OCI-LY7 (cell line): Measurements from ENCODE around the gene TNPO2. TPM values are rescaled to one million over a fixed set of nuclear protein-coding genes. Genes with fewer than 3 reads are reported as not detected.

Experiments
- BruUV-seq: library from RNA; stranded (reverse); fragments of 400-500 nt; replicated peaks from 2 replicates; lab custom pipeline; 2021; lab: Mats Ljungman, UMichigan
- CTCF ChIA-PET: fragments of 300-600 bp; sonication (Branson Sonifier 250); formaldehyde crosslinking; loops from one replicate; lab custom pipeline; 2022; ENCODE audit warnings: antibody characterized with exemption; ENCODE audit not compliant: unreplicated experiment; lab: Charles Lee
- POLR2A ChIA-PET: fragments of 300-600 bp; sonication (Branson Sonifier 250); formaldehyde crosslinking; loops from one replicate; lab custom pipeline; 2022; ENCODE audit warnings: antibody characterized with exemption; lab: Charles Lee
- DNase-seq: peaks from one replicate; pipeline ENCODE4 v3.0.0-alpha.2; 2015; ENCODE audit warnings: low spot score
- H2AFZ ChIP-seq: fragments of 200-600 bp; sonication (generic), shearing (Covaris generic); 2 replicates; pipeline ENCODE4 v1.6.1; 2014; ENCODE audit warnings: mild to moderate bottlenecking, antibody characterized with exemption, low read length, moderate library complexity
- H3K27ac ChIP-seq: fragments of 200-600 bp; sonication (generic); 2 replicates; pipeline ENCODE4 v1.5.1; 2014; ENCODE audit warnings: mixed run types, low read depth, mild to moderate bottlenecking, moderate library complexity, low read length, inconsistent platforms; ENCODE audit not compliant: poor library complexity, severe bottlenecking
- H3K36me3 ChIP-seq: fragments of 200-600 bp; sonication (generic); 2 replicates; pipeline ENCODE4 v1.6.1; 2014; ENCODE audit warnings: mild to moderate bottlenecking, antibody characterized with exemption, low read length, moderate library complexity, mixed read lengths; ENCODE audit not compliant: insufficient read depth
- H3K4me1 ChIP-seq: fragments of 200-600 bp; sonication (generic); 2 replicates; pipeline ENCODE4 v1.5.1; 2014; ENCODE audit warnings: mild to moderate bottlenecking, low read length; ENCODE audit not compliant: insufficient read depth, poor library complexity, severe bottlenecking
- H3K4me2 ChIP-seq: fragments of 200-600 bp; sonication (generic); 2 replicates; pipeline ENCODE4 v1.6.1; 2014; ENCODE audit warnings: mild to moderate bottlenecking, low read length
- H3K4me3 ChIP-seq: fragments of 200-600 bp; sonication (generic); 2 replicates; pipeline ENCODE4 v1.5.1; 2014; ENCODE audit warnings: mild to moderate bottlenecking, low read depth, low read length; ENCODE audit not compliant: poor library complexity, severe bottlenecking
- H3K79me2 ChIP-seq: fragments of 200-600 bp; sonication (generic); 2 replicates; pipeline ENCODE4 v1.6.1; 2016; ENCODE audit warnings: low read depth, mild to moderate bottlenecking, low read length, moderate library complexity, mixed read lengths; ENCODE audit not compliant: insufficient read depth
- H3K9me2 ChIP-seq: fragments of 200-600 bp; sonication (generic); 2 replicates; pipeline ENCODE4 v1.6.1; 2016; ENCODE audit warnings: mild to moderate bottlenecking, low read length, mixed read lengths; ENCODE audit not compliant: insufficient read depth
- H3K9me3 ChIP-seq: fragments of 200-600 bp; sonication (generic); 2 replicates; pipeline ENCODE4 v1.6.1; 2014; ENCODE audit warnings: mild to moderate bottlenecking, mixed run types, low read length, mixed read lengths
- H4K20me1 ChIP-seq: fragments of 200-600 bp; sonication (generic); 2 replicates; pipeline ENCODE4 v1.6.1; 2014; ENCODE audit warnings: mild to moderate bottlenecking, antibody characterized with exemption, low read length, moderate library complexity, mixed read lengths; ENCODE audit not compliant: insufficient read depth
- EZH2phosphoT487 ChIP-seq: fragments of 200-600 bp; sonication (generic); IDR thresholded peaks from 2 replicates; pipeline ENCODE4 v1.6.1; 2018; ENCODE audit warnings: low read depth, borderline replicate concordance, mild to moderate bottlenecking, mixed run types, antibody characterized with exemption, low read length, moderate library complexity, mixed read lengths
- intact Hi-C: fragments of 100-400 bp; cut with micrococcal nuclease; formaldehyde crosslinking; loops from one replicate; pipeline ENCODE4 v1.10.0; 2022; ENCODE audit not compliant: unreplicated experiment
- total RNA-seq, 2 experiments: library from RNA; depleted of rRNA in 1 of 2; stranded (reverse); fragments of >200 nt in 1 of 2; shearing (Covaris generic) in 1 of 2; gene quantifications; 2 replicates each; pipeline ENCODE4 v1.2.3, GENCODE V29; 2014 to 2022
- TF ChIP-seq, protein P1 (sequence below): fragments of 200-600 bp; sonication (generic); conservative IDR thresholded peaks from 2 replicates; pipeline ENCODE4 v1.5.1; 2014; ENCODE audit warnings: mild to moderate bottlenecking, antibody characterized with exemption, low read length, moderate library complexity, mixed read lengths

The TNPO2 gene
- total RNA-seq, 2 experiments from 2014 or later, result 47.3 to 120 TPM

DNA sequence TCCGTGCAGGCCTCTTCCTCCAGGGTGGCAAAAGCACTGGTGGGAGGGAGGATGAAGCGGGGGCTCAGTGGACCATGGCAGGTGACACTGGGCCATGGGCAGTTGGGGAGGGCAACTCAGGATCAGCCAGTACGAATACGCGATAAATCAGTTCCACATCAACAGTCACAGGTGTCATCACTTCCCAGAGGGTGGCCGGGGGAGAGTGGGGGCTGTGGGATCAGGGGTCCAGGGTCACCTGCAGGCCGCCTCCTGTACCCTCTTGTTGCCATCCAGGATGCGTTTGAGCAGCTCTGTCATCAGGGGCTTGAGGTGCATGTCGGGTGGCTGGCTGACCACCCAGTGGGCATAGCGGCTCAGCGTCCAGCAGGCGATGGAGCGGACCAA lies 17.4 kb downstream of the TNPO2 start:
- Histone ChIP-seq H3K9me2 (no peaks in the 10 kb centered on the region), H3K36me3 (peaks cover 99% of the 10 kb centered on the region), H3K4me1 (no peaks in the 10 kb centered on the region), H3K79me2 (no peaks in the 10 kb centered on the region), H3K27ac (no peak overlapping the region), H3K9me3 (no peaks in the 10 kb centered on the region), H3K4me2 (no peak overlapping the region), H2AFZ (no peak overlapping the region), H4K20me1 (no peaks in the 10 kb centered on the region), H3K4me3 (no peak overlapping the region)
- DNase-seq, result no peak
- TF ChIP-seq, protein P1, sequence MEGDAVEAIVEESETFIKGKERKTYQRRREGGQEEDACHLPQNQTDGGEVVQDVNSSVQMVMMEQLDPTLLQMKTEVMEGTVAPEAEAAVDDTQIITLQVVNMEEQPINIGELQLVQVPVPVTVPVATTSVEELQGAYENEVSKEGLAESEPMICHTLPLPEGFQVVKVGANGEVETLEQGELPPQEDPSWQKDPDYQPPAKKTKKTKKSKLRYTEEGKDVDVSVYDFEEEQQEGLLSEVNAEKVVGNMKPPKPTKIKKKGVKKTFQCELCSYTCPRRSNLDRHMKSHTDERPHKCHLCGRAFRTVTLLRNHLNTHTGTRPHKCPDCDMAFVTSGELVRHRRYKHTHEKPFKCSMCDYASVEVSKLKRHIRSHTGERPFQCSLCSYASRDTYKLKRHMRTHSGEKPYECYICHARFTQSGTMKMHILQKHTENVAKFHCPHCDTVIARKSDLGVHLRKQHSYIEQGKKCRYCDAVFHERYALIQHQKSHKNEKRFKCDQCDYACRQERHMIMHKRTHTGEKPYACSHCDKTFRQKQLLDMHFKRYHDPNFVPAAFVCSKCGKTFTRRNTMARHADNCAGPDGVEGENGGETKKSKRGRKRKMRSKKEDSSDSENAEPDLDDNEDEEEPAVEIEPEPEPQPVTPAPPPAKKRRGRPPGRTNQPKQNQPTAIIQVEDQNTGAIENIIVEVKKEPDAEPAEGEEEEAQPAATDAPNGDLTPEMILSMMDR, result no peak
- no peak for TF ChIP-seq EZH2phosphoT487
- ChIA-PET CTCF (no interaction called here), POLR2A (no interaction called here)
- BruUV-seq, result no TSS peak
- intact Hi-C loops, result no loop called here

DNA sequence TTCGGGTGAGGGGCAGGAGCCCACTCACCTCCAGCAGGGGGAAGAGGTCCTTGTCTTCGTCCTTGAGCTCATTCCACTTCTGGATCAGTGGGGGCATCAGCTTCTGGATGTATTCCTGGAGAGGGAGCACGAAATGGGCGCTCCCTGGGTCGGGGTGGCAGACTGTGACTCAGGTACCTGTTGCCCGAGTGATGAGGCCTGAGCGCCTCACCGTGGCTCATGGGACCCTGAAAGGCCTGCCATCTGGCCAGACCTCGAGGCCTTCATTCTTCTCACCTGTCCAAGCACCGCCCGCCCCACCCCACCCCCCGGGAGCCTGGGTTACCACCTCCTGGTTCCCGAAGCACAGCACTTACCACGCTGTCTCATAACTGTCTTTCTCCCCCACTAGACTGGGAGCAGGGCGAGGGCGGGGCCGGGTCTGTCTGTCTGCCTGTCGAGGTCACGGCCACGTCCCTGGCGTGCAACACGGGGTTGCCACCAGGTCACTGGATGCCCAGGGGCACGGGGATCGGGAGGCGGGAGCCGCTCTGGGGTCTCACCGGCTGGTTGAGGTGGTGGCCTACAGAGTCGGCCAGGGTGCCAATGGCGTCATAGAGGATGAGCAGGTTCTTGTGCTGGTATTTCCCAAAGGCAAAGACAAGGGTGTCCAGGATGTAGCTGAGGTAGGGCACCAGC lies 17.9 kb downstream of the TNPO2 start:
- H3K9me2 ChIP-seq, result no peaks in the 10 kb centered on the region
- H3K9me3 ChIP-seq, result no peaks in the 10 kb centered on the region
- no TSS peak for BruUV-seq
- intact Hi-C loops, result no loop called here
- H3K4me3 ChIP-seq, result no peak overlapping the region
- no peaks in the 10 kb centered on the region for H4K20me1 ChIP-seq
- CTCF ChIA-PET, result no interaction called here
- POLR2A ChIA-PET, result no interaction called here
- H3K36me3 ChIP-seq, result peaks cover 99% of the 10 kb centered on the region
- no peak overlapping the region for H2AFZ ChIP-seq
- H3K27ac ChIP-seq, result no peak overlapping the region
- H3K4me2 ChIP-seq, result no peak overlapping the region
- no peak for TF ChIP-seq EZH2phosphoT487
- TF ChIP-seq, protein P1, result no peak
- H3K4me1 ChIP-seq, result no peaks in the 10 kb centered on the region
- no peak for DNase-seq
- no peaks in the 10 kb centered on the region for H3K79me2 ChIP-seq

DNA sequence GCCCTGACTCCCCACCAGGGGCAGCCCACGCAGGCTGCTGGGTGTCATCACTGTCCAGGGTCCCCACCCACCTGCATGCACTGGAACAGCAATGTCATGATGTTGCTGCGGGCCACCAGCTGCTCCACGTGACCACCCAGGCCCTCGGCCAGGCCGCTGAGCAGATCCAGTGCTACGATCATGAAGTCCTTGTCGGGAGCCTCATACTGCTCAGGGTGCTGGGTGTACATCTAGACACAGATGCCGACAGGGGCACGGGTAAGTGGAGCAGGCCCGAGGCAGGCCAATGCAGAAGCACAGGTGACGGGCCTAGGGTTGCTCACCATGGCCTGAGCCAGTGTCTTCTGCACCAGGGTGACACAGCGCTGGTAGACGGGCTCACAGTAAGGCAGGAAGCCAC lies 18.6 kb downstream of the TNPO2 start:
- no peak for TF ChIP-seq EZH2phosphoT487
- TF ChIP-seq, protein P1, result no peak
- Histone ChIP-seq H2AFZ (no peak overlapping the region), H4K20me1 (no peaks in the 10 kb centered on the region), H3K4me1 (no peaks in the 10 kb centered on the region), H3K9me3 (no peaks in the 10 kb centered on the region), H3K36me3 (peaks cover 98% of the 10 kb centered on the region), H3K79me2 (no peaks in the 10 kb centered on the region), H3K4me2 (no peak overlapping the region), H3K27ac (no peak overlapping the region), H3K9me2 (no peaks in the 10 kb centered on the region), H3K4me3 (no peak overlapping the region)
- POLR2A ChIA-PET, result no interaction called here
- CTCF ChIA-PET, result no interaction called here
- BruUV-seq, result no TSS peak
- DNase-seq, result no peak
- intact Hi-C loops, result no loop called here
